NCI-H2227 (cell line): ENCODE results near the gene DNAAF5.
"Not testable (repeated sequence)": the region's sequence is repeated elsewhere in the genome, so short reads cannot be mapped to it uniquely, and the experiment has no call there.

Experiments used
- DNase-seq: peaks from one replicate; lab custom pipeline; 2025; ENCODE audit not compliant: unreplicated experiment; lab: John Stamatoyannopoulos, UW

The DNAAF5 gene

GRCh38 chr7:729140-730000, 2.9 kb downstream of the DNAAF5 start:
- DNase-seq = no peak

GRCh38 chr7:730501-731439, 4.3 kb downstream of the DNAAF5 start:
- DNase-seq = no peak

GRCh38 chr7:731440-732085, 5.1 kb downstream of the DNAAF5 start:
- DNase-seq = no peak

- no peak for DNase-seq
Observed at GRCh38 chr7:732094-732541, 5.6 kb downstream of the DNAAF5 start.

GRCh38 chr7:732556-732955, 6.1 kb downstream of the DNAAF5 start:
- DNase-seq = no peak

- DNase-seq = no peak
Observed at GRCh38 chr7:734214-734613, 7.7 kb downstream of the DNAAF5 start.

- no peak for DNase-seq
Observed at GRCh38 chr7:734808-735207, 8.3 kb downstream of the DNAAF5 start.

- no peak for DNase-seq
Observed at GRCh38 chr7:738241-738640, 11.7 kb downstream of the DNAAF5 start.

- no peak for DNase-seq
Observed at GRCh38 chr7:738723-739454, 12.4 kb downstream of the DNAAF5 start.

GRCh38 chr7:739455-739982, 13.0 kb downstream of the DNAAF5 start:
- DNase-seq = no peak

- DNase-seq = no peak
Observed at GRCh38 chr7:739983-740942, 13.8 kb downstream of the DNAAF5 start.

GRCh38 chr7:741191-741671, 14.7 kb downstream of the DNAAF5 start:
- DNase-seq = no peak

GRCh38 chr7:741850-742249, 15.4 kb downstream of the DNAAF5 start:
- DNase-seq = no peak

GRCh38 chr7:742791-743190, 16.3 kb downstream of the DNAAF5 start:
- no peak for DNase-seq

- not testable (repeated sequence) for DNase-seq
Observed at GRCh38 chr7:743341-744127, 17.0 kb downstream of the DNAAF5 start.

- not testable (repeated sequence) for DNase-seq
Observed at GRCh38 chr7:744128-744520, 17.6 kb downstream of the DNAAF5 start.

- DNase-seq = no peak
Observed at GRCh38 chr7:744854-745430, 18.4 kb downstream of the DNAAF5 start.
